H1 (cell line): ENCODE measurements around the gene HNRNPAB. TPM values are rescaled to one million over a fixed set of nuclear protein-coding genes. Genes with fewer than 3 reads are reported as not detected.

Source experiments
- CHD7 ChIP-seq: fragments of 300-600 bp; sonication (generic); IDR thresholded peaks from 2 replicates; pipeline ENCODE4 v1.7.1; 2012; ENCODE audit warnings: low read length, moderate library complexity, mild to moderate bottlenecking, inconsistent platforms; ENCODE audit not compliant: insufficient replicate concordance
- JUND ChIP-seq: IDR thresholded peaks from 2 replicates; pipeline ENCODE4 v1.6.1; 2011; ENCODE audit warnings: mild to moderate bottlenecking, improper control_type of control experiment, low read length
- SAP30 ChIP-seq: fragments of 300-600 bp; sonication (generic); IDR thresholded peaks from 2 replicates; pipeline ENCODE4 v1.7.1; 2012; ENCODE audit warnings: low read length, moderate library complexity, mild to moderate bottlenecking, inconsistent platforms; ENCODE audit not compliant: insufficient read depth, insufficient replicate concordance
- SP1 ChIP-seq: IDR thresholded peaks from 2 replicates; pipeline ENCODE4 v1.6.1; 2011; ENCODE audit warnings: low read depth, low read length
- polyA plus RNA-seq, 7 experiments: library from polyadenylated mRNA; depleted of rRNA in 3 of 7; stranded (reverse) in 5 of 7; unstranded in 2 of 7; fragments of >200 nt in 5 of 7; fragments of 200-250 nt in 2 of 7; gene quantifications; 1 replicate in 5 of 7; 2 replicates in 1 of 7; 4 replicates in 1 of 7; pipeline versions ENCODE4 v1.2.1 to v1.2.3, GENCODE V29; 2011 to 2013; ENCODE audit warnings: missing spikeins in 2 of 7, mixed read lengths in 2 of 7
- total RNA-seq: library from RNA; stranded (reverse); fragmentation: NEBNext Ultra II Directional; extraction: Animal tissue kit (Norgen Biotek cat#: 25700); gene quantifications from 2 replicates; pipeline ENCODE4 v1.2.1, GENCODE V29; 2021

Gene HNRNPAB
- total and polyA plus RNA-seq, 2 of the 8 experiments (the other 6 are each of a cell fraction or from before 2014, with no cell fraction given): 373 to 563 TPM

- TF ChIP-seq CHD7 (no peak), SP1 (no peak), SAP30 (no peak), JUND (no peak)
Observed at GRCh38 chr5:178165581-178165980, 38.8 kb upstream of the HNRNPAB start (continued).
